GM21447 (cell line): Measurements from ENCODE around the gene FZR1.

Experiments used
- ATAC-seq: cut with Tn5 transposase; IDR thresholded peaks from one replicate; pipeline ENCODE4 v1.9.1; 2021; ENCODE audit not compliant: unreplicated experiment

The FZR1 gene

DNA sequence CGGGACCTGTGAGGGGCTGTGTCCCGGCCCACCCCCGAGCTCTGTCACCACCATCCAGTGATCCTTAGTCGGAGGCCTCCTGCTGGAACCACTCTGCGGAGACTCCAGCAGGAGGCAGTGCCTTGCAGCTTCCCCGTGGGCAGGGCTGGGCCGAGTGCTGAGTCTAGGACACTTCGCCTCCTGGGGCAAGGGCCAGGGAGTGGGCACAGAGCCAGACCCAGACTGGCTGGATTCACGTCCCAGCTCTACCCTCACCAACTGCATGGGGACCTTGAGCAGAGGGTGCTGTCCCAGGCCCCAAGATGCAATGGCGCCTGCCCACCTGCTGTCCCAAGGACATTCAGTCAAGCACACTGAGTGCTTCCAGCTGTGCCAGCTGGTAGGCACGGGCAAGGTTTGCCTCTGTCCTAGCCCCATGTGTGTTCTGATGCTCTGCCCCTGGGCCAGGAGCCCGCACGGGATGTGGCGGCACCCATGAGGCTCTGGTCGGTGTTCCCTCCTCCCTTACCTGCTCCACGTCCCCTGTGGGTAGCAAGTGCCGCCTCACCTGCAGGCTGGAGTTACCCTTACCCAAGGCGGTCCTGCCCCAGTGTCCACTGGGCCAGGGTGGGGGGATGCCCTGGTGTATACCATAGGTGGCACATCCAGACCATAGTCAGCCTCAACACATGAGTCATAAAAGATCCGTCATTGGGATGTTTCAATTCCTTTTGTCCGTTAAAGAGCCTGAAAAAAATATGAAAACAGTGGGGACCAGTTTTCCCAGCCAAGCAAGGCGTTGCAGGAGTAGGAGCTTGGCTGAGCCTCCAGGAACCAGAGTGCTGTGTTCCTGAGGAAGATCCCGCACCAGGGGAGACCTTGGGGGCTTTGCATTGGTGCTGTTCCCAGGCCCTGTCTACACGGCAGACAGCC lies 7.4 kb downstream of the FZR1 start:
- ATAC-seq, result no peak

GRCh38 chr19:3514930-3515329 lies 8.8 kb downstream of the FZR1 start:
- no peak for ATAC-seq

DNA sequence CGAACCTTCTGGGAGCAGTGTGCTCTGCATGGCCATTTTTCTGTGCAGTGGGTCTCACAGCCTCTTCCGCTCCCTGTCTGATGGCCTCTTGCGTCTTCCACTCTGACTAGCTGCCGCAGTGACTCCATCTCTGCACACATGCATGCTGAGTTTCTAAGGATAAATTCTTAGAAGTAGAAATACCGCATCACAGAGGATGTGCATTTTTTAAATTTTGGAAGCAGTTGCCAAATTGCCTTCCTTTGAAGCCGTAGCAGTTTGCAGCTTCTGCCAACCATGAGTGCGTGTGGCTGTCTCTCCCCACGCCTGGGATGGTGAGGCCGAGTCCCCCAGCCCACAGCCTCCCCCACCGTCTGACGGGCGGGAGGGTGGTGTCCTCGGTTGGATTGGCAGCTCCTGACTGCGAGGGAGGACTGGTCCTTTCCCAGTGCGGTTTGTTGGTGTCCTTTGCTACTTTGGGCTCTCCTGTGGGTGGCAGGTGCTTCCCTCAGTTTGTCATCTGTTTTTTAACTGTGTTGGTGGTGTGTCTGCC lies 9.8 kb downstream of the FZR1 start:
- no peak for ATAC-seq

GRCh38 chr19:3516675-3517207 lies 10.6 kb downstream of the FZR1 start:
- ATAC-seq, result no peak

DNA sequence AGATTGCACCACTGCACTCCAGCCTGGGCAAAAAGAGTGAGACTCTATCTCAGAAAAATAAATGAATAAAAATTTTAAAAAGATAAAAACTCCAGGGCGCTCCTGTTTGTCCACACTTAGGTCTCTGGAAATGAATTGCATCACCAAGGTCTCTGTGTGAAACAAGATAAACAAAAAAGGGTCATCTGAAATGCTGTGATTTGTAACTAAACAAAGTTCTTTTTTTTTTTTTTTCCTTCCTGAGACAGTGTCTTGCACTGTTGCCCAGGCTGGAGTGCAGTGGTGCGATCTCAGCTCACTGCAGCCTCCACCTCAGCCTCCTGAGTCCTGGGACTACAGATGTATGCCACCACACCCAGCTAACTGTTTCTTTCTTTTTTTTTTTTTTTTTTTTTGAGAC lies 11.5 kb downstream of the FZR1 start:
- no peak for ATAC-seq

GRCh38 chr19:3518255-3518654 lies 12.1 kb downstream of the FZR1 start:
- no peak for ATAC-seq

DNA sequence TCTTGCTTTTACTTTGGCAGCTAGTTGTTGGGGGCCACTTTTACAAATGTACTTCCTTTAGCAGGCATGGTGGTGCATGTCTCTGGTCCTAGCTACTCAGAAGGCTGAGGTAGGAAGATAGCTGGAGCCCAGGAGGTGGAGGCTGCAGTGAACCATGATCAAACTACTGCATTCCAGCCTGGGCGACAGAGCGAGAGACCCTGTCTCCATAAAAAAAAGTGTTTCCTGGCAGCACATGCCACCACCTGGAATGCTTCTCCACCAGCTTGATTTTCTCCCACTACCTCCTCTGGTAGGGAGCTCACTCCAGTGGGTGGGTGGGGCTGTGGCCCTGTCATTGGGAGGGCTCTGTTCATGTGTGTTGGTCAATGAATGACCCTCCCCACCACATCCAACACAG lies 12.5 kb downstream of the FZR1 start:
- ATAC-seq, result no peak

DNA sequence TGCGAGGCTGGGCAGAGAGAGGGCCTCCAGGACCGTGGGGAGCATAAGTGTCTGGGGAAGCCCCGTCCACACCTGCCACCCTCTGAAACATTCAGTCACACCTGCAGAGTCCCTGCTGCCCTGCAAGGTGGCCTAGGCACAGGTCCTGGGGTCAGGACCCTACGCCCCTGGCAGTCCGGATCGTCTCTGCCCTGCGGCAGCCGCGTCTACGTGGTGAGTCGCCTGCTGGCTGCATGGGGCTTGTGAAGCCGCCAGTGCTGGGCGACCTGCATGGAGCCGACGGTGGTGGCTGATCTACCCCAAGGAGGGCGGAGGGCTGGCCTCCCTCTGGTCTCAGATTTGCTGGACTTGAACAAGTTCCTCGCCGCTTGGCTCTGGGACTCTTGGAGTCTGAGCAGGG lies 13.0 kb downstream of the FZR1 start:
- no peak for ATAC-seq

DNA sequence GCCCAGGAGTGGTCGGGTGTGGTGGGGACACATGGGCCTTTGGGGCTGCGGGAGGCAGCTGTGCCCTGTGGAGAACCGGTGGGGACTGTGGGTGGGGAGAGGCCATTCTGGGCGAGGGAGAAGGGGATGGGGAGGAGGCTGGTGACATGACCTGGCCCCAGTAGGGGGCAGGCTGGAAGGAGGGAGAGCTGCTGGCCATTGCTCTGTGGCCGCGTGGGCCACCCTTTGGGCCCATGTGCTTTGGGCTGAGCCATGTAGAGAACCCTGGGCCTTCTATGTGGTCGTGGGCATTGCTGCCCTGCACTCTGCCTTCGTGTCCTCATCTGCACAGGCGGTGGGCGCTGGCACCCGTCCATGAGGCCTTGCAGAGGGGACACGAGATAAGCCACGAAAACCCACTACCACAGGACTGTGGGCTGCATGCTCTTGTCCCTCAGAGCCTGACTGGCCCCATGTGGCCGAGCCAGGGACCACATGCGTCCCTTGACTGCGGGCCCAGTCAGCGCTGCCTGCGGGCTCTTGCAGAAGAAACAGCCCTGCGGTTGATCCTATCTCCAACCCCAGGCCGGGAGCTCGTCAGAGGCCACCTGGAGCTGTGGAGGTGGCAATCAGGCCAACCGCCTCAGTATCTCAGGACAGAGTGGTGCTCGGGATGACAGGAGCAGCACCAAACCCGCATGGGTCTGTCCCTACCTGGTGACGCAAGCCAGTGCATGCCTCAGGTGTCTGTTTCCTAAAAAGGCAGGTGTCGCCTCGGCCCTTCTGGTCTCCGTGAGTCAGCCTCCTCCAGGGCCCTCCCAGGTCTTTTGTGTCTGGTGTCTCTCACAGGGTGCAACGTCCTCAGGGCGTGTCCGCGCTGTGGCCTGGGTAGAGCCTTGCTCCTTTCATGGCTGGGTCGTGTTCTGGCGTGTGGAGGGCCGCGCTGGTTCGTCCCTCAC lies 14.3 kb downstream of the FZR1 start:
- no peak for ATAC-seq

DNA sequence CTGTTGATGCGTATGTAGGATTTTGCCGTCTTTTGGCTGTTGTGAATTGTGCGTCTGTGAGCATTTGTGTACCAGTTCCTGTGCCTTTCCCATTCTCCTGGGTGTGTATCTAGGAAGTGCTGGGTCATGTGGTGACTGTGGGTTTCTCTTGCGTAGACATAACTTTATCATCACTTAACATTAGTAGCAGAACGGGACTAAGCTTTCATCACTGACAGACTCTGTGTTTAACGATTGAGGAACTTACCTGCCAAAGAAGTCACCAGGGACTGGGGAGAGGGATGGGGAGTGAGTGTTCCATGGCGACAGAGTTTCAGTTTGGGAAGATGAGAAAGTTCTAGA lies 15.0 kb downstream of the FZR1 start:
- no peak for ATAC-seq

- ATAC-seq, result no peak
Measured at GRCh38 chr19:3522421-3523360, 16.6 kb downstream of the FZR1 start.

- ATAC-seq, result no peak
Measured at GRCh38 chr19:3523361-3524077, 17.4 kb downstream of the FZR1 start.

GRCh38 chr19:3524078-3524842 lies 18.1 kb downstream of the FZR1 start:
- ATAC-seq, result no peak

DNA sequence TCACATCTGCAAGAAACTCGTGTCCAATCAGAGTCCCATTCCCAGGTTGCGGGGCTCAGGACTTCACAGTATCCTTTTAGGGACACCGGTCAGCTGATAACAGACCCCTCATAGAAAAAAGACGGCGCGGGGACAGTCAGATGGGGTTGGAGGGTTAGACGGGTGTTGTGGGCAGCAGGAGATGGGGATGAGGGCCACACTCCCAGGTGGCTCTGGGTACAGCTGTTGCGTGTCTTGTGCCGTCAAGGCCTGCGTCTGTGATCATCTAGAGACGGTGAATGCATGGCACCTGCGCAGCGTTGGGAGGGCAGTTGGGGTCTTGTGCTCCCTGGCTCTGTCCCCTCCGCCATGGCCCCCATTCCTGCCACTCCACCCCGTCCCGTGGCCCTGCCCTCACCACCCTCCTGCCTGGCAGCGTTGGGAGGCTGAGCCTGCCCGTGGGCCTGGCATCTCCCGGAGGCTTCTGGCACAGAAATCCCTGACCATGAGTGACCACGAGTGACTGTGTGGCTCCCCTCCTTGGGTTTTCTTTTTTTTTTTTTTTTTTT lies 18.9 kb downstream of the FZR1 start:
- ATAC-seq, result no peak

- no peak for ATAC-seq
Measured at GRCh38 chr19:3526507-3527237, 20.6 kb downstream of the FZR1 start.

- ATAC-seq, result no peak
Measured at GRCh38 chr19:3527238-3527910, 21.3 kb downstream of the FZR1 start.

DNA sequence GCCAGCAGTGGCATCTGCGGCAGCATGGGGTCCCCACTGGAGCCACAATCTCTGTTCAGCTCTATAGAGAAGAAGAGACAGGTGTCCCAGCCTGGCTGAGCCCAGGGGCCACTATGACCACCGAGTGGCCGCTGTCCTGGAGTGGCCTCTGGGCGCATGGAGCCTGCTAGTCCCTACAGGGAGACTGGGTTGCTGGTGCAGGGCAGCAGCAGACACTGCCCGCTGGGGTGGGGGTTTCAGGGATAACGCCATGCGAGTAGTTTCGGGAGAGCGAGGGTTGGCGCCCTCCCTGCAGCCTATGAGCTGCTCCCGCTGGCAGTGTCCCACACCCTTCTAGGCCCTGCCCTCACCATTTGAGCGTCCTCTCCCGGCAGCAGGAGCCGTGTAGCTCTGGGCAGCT lies 22.0 kb downstream of the FZR1 start:
- no peak for ATAC-seq
